Nephron (organoid): ENCODE measurements around the gene PFKP.

Experiments
- H3K27ac Mint-ChIP-seq, 3 experiments: 2 replicates each; pipeline ENCODE4 v1.8.0; 2020; ENCODE audit warnings: mixed read lengths in 3 of 3, mild to moderate bottlenecking in 2 of 3, moderate library complexity in 1 of 3
- H3K27me3 Mint-ChIP-seq: 2 replicates; pipeline ENCODE4 v1.8.0; 2021; ENCODE audit warnings: low read depth, mild to moderate bottlenecking, moderate library complexity, mixed read lengths
- H3K36me3 Mint-ChIP-seq: 2 replicates; pipeline ENCODE4 v1.8.0; 2020; ENCODE audit warnings: low read depth, mixed read lengths
- H3K4me1 Mint-ChIP-seq: 2 replicates; pipeline ENCODE4 v1.8.0; 2020; ENCODE audit warnings: mixed read lengths
- H3K4me3 Mint-ChIP-seq, 3 experiments: 2 replicates each; pipeline ENCODE4 v1.8.0; 2020; ENCODE audit warnings: mild to moderate bottlenecking in 3 of 3, mixed read lengths in 3 of 3, moderate library complexity in 2 of 3
- H3K9me3 Mint-ChIP-seq: 2 replicates; pipeline ENCODE4 v1.8.0; 2020; ENCODE audit warnings: mixed read lengths
- TF ChIP-seq, protein P1 (sequence below), 3 experiments: fragments of 200-600 bp; sonication (generic); IDR thresholded peaks; one replicate each; pipeline ENCODE4 v1.5.0; 2021; ENCODE audit warnings: antibody characterized with exemption in 3 of 3; ENCODE audit not compliant: unreplicated experiment in 3 of 3

The PFKP gene

DNA sequence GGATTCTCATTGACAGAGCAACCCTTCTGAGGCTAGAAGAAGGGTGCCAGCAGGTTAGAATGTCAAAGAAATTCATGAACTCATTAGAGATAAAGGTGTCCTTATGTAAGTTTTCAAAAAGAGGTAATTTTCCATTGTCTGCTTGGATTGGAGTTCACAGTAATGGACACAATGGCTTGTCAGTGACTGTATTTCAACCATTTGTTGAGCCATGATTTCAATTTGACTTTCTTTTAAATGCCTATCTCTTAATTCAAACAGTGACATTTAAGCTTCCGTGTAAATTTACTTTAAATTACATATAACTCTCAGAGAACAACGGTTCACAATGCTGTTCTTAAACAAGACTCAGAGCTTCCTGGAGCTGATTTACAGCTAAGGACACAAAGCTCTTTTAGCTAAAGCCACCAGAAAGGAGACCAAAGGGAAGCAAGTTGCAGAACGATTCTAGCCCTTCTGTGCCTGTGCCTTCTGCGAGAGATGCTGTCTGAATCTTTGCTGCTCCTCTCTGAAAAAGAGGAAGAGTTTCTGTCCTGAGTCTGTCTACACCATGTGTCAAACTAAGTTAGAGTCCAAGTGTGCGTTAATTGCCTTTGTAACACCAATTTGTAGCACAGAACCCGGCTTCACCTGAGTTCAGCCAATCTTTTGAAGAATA, 42.2 kb upstream of the PFKP start:
- H3K36me3 Mint-ChIP-seq: no peaks in the 10 kb centered on the region
- H3K4me3 Mint-ChIP-seq: no peak overlapping the region
- H3K4me1 Mint-ChIP-seq: no peaks in the 10 kb centered on the region
- H3K9me3 Mint-ChIP-seq: no peaks in the 10 kb centered on the region
- H3K27me3 Mint-ChIP-seq: peaks cover 5% of the 10 kb centered on the region
- H3K27ac Mint-ChIP-seq: no peak overlapping the region
- TF ChIP-seq, protein P1, sequence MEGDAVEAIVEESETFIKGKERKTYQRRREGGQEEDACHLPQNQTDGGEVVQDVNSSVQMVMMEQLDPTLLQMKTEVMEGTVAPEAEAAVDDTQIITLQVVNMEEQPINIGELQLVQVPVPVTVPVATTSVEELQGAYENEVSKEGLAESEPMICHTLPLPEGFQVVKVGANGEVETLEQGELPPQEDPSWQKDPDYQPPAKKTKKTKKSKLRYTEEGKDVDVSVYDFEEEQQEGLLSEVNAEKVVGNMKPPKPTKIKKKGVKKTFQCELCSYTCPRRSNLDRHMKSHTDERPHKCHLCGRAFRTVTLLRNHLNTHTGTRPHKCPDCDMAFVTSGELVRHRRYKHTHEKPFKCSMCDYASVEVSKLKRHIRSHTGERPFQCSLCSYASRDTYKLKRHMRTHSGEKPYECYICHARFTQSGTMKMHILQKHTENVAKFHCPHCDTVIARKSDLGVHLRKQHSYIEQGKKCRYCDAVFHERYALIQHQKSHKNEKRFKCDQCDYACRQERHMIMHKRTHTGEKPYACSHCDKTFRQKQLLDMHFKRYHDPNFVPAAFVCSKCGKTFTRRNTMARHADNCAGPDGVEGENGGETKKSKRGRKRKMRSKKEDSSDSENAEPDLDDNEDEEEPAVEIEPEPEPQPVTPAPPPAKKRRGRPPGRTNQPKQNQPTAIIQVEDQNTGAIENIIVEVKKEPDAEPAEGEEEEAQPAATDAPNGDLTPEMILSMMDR (IDR thresholded peaks at IDR 0.05; ENCODE audit: unreplicated experiment in 3 of 3): no peak

DNA sequence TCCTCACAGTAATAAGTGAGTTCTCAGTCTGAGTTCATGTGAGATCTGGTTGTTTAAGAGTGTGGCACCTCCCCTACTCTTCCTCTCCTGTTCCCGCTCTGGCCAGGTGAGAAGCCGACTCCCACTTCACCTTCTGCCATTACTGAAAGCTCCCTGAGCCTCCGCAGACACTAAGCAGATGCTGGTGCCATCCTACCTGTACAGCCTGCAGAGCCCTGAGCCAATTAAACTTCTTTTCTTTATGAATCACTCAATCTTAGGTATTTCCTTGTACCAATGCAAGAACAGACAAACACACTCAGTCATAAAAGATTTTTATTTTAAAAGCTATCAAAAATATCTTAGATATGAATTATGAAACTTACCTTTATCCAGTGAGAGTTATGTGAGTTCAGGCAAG, 39.5 kb upstream of the PFKP start:
- Mint-ChIP-seq H3K4me3 (no peak overlapping the region), H3K4me1 (no peaks in the 10 kb centered on the region), H3K27ac (no peak overlapping the region), H3K36me3 (no peaks in the 10 kb centered on the region), H3K27me3 (peaks cover 7% of the 10 kb centered on the region), H3K9me3 (no peaks in the 10 kb centered on the region)
- TF ChIP-seq, protein P1 (IDR thresholded peaks at IDR 0.05; ENCODE audit: unreplicated experiment in 3 of 3): no peak

DNA sequence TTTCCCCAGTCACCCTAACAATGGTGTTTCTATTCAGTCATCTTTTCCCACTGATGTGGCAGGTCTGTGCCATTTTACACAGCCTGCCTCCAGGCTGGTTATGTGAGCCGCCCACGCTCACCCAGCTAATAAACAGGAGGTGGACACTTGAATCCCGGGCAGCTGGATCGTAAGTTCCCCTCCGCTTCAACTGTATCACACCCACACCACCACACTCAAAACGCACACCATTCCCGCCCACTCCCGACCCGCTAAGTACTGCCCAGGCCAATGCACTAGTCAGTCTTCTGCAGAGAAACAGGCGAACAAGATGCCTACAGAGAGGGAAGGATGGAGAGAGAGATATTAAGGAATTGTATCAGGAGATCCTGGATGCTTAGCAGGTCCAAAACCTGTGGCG, 38.9 kb upstream of the PFKP start:
- TF ChIP-seq, protein P1 (IDR thresholded peaks at IDR 0.05; ENCODE audit: unreplicated experiment in 3 of 3): no peak
- H3K36me3 Mint-ChIP-seq: no peaks in the 10 kb centered on the region

DNA sequence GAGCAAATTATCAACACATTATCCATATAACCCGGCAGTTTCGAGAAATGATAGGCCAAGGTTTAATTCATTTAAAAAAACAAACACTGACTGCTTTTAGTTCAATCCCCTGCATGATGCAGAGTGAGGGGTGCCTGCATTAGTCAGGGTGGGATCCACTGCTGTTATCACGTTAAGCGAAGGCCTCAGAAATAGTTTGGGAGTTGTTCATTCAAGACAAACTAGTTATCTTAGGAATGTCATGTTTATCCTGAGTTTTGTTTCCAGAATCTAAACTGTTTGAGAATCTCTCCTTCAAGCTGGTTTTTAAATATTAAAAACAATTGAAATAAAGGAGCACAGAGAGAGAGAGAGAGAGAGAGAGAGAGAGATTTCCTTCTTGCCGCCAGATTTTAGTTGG, 36.6 kb upstream of the PFKP start:
- Mint-ChIP-seq H3K4me3 (no peak overlapping the region), H3K36me3 (no peaks in the 10 kb centered on the region), H3K4me1 (no peaks in the 10 kb centered on the region), H3K9me3 (no peaks in the 10 kb centered on the region), H3K27ac (no peak overlapping the region), H3K27me3 (peaks cover 7% of the 10 kb centered on the region)
- TF ChIP-seq, protein P1 (IDR thresholded peaks at IDR 0.05; ENCODE audit: unreplicated experiment in 3 of 3): no peak

More for the DNA sequence above, 38.9 kb upstream of the PFKP start:
- Mint-ChIP-seq H3K4me1 (no peaks in the 10 kb centered on the region), H3K27ac (no peak overlapping the region), H3K4me3 (no peak overlapping the region), H3K27me3 (peaks cover 7% of the 10 kb centered on the region), H3K9me3 (no peaks in the 10 kb centered on the region)

DNA sequence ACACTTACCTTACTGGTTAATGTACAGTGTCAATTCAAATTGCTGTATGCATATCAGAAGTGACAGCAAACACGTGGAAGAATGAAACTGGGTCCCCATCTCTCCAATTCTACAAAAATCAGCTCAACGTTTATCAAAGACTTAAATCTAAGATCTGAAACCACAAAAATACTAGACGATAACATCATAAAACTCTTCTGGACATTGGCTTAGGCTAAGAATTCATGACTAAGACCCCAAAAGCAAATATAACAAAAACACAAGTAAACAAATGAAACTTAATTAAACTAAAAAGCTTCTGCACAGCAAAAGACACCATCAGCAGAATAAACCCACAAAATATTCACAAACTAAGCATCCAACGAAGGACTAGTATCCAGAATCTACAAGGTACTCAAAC, 35.9 kb upstream of the PFKP start:
- Mint-ChIP-seq H3K9me3 (no peaks in the 10 kb centered on the region), H3K4me3 (no peak overlapping the region), H3K27ac (no peak overlapping the region), H3K27me3 (peaks cover 7% of the 10 kb centered on the region), H3K4me1 (no peaks in the 10 kb centered on the region), H3K36me3 (no peaks in the 10 kb centered on the region)
- TF ChIP-seq, protein P1 (IDR thresholded peaks at IDR 0.05; ENCODE audit: unreplicated experiment in 3 of 3): no peak

DNA sequence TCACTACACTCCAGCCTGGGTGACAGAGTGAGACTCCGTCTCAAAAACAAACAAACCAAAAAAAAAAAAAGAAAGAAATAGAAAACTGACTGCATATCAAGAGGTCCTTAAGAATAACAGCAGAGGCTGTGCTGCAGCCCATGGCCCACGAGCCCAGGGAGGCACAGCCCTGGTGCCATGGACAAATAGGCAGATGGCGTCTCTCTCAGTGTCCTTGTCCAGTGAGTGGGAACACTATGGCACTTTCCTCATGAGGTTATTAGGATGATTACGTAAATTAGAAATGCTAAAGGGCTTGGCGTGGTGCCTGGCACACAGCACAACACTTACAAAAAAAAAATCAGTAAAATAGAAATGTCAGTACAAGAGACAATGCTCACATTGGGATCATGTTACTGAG, 33.4 kb upstream of the PFKP start:
- Mint-ChIP-seq H3K4me3 (no peak overlapping the region), H3K9me3 (peaks cover 10% of the 10 kb centered on the region), H3K27ac (no peak overlapping the region), H3K36me3 (no peaks in the 10 kb centered on the region), H3K4me1 (no peaks in the 10 kb centered on the region), H3K27me3 (peaks cover 7% of the 10 kb centered on the region)
- TF ChIP-seq, protein P1 (IDR thresholded peaks at IDR 0.05; ENCODE audit: unreplicated experiment in 3 of 3): no peak
